Measurements from ENCODE around the gene OR10AD1.

Gene OR10AD1

DNA sequence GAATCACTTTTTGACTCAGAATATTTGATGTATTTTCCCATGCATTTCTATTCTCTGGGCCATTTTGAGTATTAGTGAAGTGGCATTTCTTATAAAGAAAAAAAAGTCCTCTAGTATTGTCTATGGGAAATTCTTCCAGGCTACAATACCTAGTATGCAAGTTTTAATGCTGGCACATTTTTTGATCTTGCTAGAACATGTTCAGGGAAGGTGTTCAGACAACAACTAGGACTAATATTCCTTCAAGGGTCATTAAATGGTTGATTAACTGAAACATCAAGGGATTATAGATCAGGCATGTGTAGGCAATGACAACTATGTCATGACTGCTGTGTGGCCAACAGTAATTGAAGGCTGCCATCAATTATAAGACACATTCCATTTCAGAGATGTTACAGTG is 12.0 kb downstream of the OR10AD1 start:
- no peak for DNase-seq (ENCODE audit: low spot score)

DNA sequence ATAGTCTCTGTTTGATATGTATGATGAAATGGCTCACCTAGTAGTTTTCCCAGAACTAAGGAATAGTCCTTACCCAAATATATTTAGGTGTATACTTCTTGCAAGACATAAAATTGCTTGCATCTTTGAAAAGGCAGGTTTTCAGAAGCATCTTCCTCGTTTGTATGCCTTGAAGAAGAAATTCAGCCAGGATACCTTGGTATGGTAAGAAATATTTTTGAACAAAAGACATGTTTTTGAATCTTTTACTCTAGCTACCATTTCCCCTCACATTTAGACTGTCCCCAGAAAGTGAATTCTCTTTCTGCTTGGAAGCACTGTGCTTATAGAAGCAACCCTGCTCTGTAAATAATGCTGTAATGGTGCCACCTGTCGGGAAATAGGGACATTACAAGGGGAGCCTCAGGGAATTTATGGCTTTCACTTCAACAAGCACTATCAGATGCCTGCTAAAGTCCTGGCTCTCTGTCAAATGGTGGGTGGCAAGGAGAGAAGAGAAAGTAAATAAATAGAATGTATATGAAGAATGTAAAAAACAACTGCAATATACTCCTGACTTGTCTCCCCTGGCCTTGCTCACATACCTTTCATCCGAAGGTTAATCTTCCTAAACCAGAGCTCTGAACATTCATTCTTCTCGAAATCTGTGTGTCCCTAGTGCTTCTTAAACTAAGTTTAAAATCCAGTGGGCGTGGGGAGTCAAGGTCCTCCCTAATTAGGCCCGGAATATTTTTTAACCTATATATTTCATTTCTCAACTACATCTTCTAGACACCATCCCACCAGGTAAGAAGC is 13.6 kb downstream of the OR10AD1 start:
- DNase-seq (ENCODE audit: low spot score), result peak; percentile 44

DNA sequence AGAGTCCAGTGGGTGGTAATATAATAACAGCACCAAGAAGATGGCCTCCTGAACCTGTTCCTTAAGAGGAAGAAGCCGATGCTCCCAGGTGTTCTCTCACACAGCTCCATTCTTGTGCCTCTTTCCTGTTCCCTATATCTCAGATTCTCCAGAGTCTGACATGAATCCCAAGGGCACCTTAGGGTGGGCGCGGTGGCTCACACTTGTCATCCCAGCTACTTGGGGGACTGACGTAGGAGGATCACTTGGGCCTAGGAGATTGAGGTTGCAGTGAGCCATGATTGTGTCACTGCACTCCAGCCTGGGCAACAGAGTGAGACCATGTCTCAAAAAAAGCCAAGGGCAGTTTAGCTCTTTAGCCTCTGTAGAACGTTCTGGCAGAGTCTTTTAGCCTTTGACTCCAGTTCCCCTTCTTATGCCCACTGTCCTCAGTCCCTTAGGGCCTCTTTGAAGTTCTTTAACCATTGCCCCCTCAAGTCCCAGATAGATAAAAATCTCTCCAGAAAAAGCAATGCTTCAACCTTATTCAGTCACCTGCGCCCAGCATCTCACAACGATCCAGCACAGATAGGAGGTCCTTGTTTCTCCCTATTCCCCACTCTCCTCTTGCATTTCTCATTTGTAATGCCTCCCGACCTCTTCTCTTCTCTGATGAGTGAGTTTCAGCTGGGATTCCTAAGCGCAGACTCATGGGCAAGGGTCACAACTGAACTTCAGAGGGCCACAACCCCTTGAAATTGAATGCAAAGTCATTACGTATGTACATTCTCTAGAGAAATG is 15.0 kb downstream of the OR10AD1 start:
- DNase-seq (ENCODE audit: low spot score), result no peak

DNA sequence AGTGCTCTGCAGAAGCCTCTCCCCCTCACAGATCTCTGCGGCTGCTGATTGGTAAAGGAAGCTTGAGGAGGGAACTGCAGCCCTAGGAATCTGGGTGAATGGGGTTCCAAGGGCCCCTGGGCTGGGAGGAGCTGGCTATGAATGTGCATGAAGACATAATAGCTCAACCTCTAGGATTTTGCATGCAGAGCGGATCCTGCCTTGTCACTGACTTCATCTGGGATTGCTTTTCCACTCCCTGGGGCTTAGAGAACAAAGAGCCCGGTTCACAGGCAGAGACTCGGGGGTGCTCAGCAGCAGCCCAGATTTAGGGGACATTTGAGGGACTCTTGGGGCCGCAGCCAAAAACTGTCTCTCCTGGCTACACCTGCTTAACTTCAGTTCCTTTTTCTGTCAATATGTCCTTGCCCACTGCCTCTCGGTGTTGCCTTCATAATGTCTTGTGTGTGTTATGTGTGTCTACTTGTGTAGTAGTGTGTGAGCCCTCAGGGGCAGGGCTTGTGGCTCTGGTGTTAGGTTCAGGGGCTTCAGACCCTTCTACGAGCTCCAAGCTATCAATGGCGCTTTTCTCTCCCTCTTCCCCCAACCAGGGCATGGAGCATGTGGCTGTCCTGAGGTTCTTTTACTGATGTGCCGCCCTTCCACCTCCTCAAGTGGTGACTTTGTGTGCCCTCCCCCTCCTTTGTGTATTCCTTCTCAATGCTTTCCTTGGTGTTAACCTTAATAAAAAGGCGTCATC is 17.7 kb downstream of the OR10AD1 start:
- no peak for DNase-seq (ENCODE audit: low spot score)

DNA sequence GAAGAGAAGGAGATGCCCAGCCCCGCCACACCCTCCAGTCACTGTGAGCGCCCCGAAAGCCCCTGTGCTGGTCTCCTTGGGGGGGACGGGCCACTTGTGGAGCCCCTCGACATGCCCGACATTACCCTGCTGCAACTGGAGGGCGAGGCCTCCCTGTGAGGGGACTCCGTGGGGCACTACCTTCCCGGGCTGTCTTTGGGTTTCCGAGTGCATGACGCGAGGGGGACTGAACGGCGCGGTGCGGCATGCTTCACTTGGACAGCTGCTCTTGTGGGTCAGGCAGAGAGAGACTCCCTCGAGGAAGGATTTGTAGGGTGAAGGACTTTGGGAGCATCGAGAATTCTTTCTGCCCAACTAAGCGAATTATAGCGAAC is 18.6 kb downstream of the OR10AD1 start:
- no peak for DNase-seq (ENCODE audit: low spot score)

DNA sequence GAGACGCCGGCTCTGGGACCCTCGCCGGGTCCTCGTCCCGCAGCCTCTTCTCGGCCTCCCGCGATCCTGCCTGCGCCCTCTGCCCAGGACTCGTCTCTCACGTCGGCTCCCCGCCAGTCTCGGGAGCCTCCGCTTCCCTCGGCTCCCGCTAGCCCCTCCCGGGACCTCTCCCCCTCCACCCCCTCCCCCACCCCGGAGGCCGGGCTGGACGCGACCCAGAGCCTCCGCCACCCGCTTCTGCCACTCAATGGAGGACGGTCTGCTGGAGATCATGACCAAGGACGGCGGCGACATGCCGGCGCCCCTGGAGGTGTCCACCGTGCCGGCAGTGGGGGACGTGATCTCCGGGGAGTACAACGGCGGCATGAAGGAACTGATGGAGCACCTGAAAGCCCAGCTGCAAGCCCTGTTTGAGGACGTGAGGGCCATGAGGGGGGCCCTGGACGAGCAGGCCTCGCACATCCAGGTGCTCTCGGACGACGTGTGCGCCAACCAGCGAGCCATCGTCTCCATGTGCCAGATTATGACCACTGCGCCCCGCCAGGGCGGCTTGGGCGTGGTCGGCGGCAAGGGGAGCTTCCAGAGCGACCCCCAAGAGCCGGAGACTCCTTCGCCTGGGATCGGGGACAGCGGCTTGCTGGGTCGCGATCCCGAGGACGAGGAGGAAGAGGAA is 19.1 kb downstream of the OR10AD1 start:
- no peak for DNase-seq (ENCODE audit: low spot score)

DNA sequence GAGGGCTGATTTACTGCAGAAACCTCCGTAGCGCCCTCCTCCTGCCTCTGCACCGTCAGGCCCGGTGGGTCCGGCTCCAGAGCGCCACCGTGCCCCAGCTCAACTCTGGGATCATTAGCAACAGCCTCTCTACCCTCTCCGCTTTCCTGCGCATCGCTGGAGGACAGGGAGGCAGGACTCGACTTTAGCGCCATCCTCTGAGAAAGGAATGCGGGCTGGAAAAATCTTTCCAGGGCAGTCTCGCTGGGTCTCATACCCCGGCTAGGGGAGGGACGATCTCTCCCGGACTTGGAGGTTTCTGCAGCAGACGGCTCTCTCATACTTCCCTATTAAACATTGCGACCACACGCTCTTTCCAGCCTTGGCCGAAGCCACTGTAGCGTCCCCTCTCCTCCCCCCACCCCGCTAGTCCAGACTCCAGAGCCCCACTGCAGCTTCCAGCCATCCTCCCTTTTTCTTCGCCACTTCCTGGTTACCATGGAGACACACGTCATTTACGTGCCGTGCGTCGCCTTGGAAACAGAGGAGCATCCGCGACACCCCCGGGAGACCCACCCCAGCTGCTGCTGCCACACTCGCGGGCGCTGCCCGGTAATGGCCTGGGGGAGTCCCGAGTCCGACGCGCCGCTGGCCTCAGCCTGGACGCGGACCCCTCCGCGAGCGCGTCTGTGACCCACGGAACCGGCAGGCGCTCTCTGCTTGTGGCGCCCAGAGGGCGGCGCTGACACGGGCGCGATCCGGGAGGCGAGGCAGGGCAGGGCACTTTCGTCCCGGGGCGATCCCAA is 19.8 kb downstream of the OR10AD1 start, which contains the start of gene CCDC184:
TSS of gene CCDC184 (plus strand) at position 554 of the 785 bp plus-strand sequence. CDS start 479 bp downstream, outside the sequence.
- DNase-seq (ENCODE audit: low spot score), result peak; percentile 58

DNA sequence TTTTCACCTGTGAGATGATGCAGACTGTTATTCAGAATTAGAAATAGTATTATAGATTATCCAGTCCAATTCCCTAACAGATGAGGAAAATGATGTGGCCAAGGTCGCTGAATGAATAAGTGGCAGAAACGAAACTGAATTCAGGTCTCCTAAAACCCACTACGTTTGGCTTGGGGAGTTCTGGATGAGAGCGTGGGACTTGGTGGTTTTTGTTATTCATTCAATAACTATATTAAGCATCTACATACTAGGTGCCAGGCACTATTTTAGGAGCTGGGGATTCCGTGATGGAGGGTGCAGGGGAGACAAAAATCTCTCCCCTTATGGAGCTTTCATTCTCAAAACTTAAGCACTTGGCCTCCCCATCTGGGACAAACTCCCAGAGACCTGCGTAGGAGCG is 20.5 kb downstream of the OR10AD1 start:
- no peak for DNase-seq (ENCODE audit: low spot score)

DNA sequence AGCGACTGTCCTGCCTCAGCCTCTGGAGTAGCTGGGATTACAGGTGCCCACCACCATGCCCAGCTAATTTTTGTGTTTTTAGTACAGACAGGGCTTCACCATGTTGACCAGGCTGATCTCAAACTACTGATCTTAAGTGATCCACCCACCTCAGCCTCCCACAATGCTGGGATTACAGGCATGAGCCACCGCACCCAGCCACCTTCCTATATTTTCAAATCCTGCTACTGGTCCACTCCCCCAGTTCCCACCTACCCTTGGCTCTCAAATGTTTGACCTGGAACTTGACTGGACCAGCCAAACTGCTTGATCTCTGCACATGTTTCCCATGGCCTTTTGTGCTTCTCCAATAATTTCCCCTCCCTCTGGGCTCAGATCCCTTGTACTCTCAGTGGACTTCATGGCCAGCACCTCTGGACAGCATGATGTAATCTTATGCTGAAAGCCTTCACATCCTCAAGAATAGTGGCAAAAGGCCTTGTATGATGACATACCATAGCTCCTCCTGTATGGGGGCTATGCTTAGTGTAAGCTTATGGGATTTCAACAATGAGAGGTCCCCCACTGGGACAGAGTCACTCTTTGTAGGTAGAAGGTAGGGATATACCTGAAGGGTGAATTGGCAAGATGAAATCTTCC is 22.1 kb downstream of the OR10AD1 start:
- DNase-seq (ENCODE audit: low spot score), result no peak

DNA sequence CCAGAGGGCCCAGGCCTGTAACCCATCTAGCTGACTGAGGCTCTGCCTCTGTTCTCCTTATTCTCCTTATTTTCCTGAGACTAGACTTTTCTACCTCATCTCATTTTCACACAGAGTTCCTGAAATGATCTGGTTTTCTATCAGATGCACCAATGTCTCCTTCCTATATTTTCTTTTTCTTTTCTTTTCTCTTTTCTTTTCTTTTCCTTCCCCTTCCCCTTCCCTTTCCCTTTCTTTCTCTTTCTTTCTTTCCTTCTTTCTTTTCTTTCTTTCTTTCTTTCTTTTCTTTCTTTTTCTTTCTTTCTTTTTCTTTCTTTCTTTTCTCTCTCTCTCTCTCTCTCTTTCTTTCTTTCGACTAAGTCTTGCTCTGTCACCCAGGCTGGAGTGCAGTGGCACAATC is 22.7 kb downstream of the OR10AD1 start:
- no peak for DNase-seq (ENCODE audit: low spot score)

DNA sequence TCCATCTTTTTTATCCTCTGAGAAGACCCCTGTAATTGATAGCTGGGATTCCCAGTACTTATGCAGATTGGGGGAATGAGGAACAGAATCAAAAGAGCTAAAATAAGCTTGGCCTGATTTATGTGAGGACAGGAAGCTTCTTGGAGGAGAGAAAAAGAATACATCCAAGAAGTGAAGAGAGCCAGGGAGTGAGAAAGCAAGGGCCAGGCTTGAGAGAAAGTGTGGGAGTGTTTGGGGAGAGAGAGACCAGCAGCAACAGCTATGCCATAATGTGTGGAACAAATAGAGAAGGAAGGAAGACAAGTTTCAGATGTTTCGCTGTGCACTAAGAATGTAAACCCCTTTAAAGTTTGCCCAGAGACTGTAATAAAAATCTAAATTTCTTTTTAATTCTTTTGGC is 23.6 kb downstream of the OR10AD1 start:
- DNase-seq (ENCODE audit: low spot score), result no peak

DNA sequence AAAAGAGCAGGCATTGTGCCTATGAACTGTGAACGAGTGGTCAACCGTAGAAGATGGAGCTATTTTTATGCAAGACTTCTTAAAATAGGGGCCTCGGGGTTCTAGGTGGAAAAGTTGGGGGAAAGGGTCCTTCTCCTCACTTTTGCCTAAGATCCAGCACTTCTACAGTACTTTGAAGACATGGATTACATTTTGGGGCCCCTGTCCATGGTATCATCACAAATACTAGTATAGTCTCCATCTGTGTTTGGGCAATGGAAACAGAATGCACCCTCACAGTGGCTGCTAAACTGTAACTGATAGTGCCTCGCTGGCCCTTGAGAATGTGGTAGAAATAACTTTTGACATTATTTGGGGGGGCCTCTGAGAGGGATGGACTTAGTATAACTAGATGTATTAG is 25.1 kb downstream of the OR10AD1 start:
- DNase-seq (ENCODE audit: low spot score), result no peak

DNA sequence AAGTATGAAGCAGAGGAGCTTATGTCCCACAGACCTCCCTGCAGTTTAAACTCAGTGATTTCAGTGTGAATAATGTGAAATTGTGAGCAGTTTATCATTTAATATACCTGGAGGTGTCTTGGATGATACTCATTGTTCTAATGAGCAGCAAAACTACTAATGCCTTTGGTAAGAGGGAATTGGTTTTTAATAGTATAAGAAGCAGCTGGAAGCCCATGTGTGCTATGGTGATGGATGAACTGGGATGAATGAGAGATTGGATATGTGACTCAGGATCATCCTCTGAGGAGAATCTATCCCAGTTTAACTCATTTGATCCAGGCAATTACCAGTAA is 26.7 kb downstream of the OR10AD1 start:
- DNase-seq (ENCODE audit: low spot score), result no peak

DNA sequence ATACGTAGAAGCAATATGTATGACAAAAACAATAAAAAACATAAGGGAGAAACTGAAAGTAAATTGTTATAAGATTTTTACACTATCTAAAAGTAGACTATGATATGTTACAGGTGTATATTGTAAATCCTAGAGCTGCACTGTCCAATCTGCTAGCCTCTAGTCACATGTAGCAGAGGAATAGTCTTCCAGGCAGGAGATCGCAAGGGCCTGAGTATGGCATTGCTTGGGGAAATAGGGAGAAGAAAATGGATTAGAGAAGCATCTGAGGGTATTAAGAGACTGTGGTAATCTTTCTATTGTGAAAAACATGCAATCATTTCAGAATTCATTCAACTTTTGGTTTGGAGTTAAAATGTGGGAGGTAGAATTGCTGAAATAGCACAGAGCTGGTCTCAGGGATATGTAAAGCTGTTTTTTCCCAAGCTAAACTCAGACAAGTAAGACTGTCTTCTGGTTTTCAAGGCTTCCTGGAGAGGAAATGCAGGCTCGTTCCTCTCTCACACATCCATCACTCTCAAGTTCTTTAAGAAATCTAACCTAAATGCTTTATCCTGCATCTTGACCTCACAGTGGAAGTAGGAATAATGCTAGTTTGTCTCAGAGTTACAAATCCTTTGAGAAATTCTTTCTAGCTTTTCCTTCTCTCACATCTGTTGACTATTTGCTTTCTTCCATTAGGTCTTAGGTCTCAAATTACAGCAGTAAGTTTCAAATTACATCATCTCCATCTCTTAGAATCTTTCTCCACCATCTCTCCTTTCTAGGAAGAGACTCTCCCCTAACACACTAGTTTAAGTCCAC is 27.3 kb downstream of the OR10AD1 start:
- DNase-seq (ENCODE audit: low spot score), result no peak

DNA sequence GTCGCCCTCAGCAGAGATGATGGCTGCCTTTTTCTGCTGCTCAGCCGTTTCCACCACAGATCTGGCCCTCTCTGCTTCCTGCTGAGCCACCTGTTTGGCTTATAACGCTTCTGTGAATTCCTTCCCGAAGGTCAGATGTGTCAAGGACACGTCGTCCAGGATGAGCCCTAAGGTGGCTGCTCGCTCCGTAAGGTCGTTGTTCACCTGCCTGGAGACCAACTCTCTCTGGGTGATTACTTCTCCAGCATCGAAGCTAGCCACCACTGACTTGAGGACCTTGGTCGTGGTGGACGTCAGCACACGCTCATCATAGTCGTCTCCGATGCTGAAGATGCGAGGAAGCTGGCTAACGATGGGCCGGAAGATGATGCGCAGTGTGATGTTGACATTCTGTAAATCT is 34.1 kb downstream of the OR10AD1 start:
- no peak for DNase-seq (ENCODE audit: low spot score)

DNA sequence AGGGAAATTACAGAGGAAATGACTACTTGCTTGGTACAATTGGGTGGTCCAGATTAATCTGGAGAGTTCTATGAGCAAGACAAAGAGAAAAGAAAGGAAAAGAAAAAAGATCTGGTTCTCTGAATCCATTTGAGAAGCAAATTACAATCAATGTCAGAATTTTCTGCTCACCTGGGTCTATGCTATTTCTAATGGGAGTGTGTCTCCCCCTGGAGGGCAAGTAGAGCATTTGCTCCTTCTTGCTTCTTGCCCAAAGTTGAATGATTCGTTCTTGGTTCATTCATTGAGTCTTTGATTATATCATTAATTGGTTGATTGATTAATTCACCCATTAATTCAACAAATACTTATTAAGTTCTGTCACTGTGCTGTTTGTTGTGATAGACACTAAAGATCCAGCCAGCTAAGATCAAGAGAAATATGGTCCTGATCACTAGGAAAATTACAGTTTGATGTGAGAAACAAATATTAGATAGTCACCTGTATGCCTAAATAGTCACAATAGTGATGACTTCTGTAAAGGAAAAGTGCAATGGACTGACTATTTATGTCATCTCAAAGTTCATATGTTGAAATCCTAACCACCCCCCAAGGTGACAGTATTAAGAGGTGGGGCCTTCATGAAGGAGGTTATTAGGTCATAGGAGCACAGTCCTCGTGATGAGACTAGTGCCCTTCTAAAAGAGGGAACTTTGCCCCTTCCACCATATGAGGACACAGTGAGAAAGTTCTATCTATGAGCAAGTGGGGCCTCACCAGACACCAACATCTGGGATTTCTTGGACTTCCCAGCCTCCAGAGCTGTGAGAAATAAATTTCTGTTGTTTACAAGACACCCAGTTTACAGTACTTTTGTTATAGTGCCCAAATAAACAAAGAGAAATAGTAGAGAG is 37.8 kb downstream of the OR10AD1 start:
- peak; percentile 56 for DNase-seq (ENCODE audit: low spot score)

DNA sequence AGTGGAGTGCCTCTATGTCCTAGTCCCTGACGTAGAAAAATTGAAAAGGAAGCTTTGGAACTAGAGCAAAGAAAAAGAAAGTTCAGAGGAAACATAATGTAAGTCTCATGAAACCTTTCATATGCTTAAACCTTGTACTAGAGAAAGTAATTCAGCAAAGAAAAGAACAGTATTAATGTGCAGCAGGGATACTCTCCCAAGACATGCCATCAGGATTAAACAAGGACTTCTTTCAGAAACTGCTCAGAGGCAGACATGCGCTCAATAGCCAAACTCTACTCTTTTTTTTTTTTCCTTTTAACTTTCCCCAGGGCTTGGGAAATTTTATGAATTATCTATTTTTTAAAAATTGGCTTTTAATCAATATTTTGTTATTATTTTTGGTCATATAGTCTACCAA is 38.6 kb downstream of the OR10AD1 start:
- DNase-seq (ENCODE audit: low spot score), result no peak

DNA sequence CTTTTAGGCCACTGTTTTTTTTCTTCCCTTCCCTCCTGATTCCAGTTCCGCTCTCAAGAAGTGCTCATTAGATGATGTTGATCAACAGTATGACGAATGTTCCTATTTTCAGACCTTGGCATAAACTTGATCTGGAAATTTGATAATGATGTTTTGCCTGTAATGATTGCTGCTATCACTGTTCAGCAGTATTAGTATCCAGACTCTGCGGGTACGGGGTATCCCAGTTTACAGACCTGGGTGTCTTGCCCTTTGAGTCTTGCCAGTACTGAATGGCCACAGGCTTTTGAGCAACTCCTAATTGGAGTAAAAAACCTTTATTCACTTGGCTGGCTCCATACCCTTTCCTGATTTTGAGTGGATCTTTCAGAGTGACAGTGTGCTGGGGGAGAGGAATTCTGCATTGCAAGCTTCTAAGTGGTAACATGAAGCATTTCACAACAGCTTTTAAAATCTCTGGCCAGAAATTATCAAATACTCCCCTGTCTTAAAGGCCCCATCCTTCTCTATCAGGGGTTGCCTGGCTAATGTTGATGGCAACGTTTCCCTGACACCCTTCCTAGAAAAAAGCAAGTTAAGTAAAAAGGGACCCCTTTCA is 39.8 kb downstream of the OR10AD1 start:
- DNase-seq (ENCODE audit: low spot score), result no peak

DNA sequence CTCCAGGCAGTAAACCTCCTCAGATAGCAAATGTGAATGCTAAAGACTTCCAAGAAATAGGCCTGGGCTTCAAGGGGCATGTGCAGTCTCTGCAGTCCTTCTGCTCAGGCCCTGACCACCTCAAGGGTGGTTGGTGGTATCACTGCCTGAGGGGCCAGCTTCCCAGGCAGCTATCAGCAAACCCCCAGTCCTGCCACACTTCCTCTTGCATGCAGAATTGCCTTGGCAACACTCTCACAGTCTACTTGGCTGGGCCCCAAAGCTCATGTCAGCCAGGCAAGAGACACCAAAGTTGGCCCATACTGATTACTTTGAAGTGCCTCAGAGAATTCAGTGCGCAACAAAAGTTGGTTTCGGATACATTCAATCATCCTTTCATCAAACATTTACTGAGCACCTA is 42.3 kb downstream of the OR10AD1 start:
- DNase-seq (ENCODE audit: low spot score), result no peak

Measured in kidney capillary endothelial cell (primary cell).